ENCODE measurements around the gene ITPR2. TPM values are rescaled to one million over a fixed set of nuclear protein-coding genes. Genes with fewer than 3 reads are reported as not detected.
A peak's percentile ranks its signal among the peaks of the same experiment; 100 is the strongest.

ITPR2 gene
- total RNA-seq, 1 experiment from 2014 or later, result 14.3 TPM

GRCh38 chr12:26737487-26738030 lies 95.4 kb downstream of the ITPR2 start:
- CTCF ChIA-PET, result interaction anchor here (0.7 to 1.2 kb wide), 4 partner anchors 14 to 109 kb away, joined by 3 to 6 read pairs (median 3); no protein-coding TSS in a partner anchor
- TF ChIP-seq CTCF (IDR thresholded peaks at IDR 0.05; ENCODE audit: unreplicated experiment), result no peak
- H3K27ac Mint-ChIP-seq (ENCODE audit: low read depth, unreplicated experiment), result no peak overlapping the region
- no TSS peak for BruUV-seq (replicated peaks)
- H3K9me3 Mint-ChIP-seq (ENCODE audit: unreplicated experiment), result peaks cover 10% of the 10 kb centered on the region
- peaks cover 17% of the 10 kb centered on the region for H3K4me1 Mint-ChIP-seq (ENCODE audit: insufficient read depth, unreplicated experiment)
- intact Hi-C loops (cut with micrococcal nuclease), result no loop called here
- peaks cover 7% of the 10 kb centered on the region for H3K36me3 Mint-ChIP-seq (ENCODE audit: insufficient read depth, unreplicated experiment)
- POLR2A ChIA-PET, result interaction anchor here (1.1 to 1.9 kb wide), 2 partner anchors 9 kb away, joined by 5 to 6 read pairs; no protein-coding TSS in a partner anchor
- no peak for DNase-seq (ENCODE audit: unreplicated experiment)
- H3K4me3 Mint-ChIP-seq (ENCODE audit: unreplicated experiment), result peak overlapping the region; percentile 48
- H3K27me3 Mint-ChIP-seq (ENCODE audit: insufficient read depth, unreplicated experiment), result no peaks in the 10 kb centered on the region

- H3K27me3 Mint-ChIP-seq (ENCODE audit: insufficient read depth, unreplicated experiment), result no peaks in the 10 kb centered on the region
- ChIA-PET POLR2A (interaction anchor here (1.2 to 1.9 kb wide), 4 partner anchors 8 to 95 kb away, joined by 3 to 6 read pairs (median 4); partner anchors contain the start of gene ITPR2), CTCF (interaction anchor here (0.5 to 0.9 kb wide), 8 partner anchors 22 to 386 kb away, joined by 3 to 6 read pairs (median 3); no protein-coding TSS in a partner anchor)
- H3K36me3 Mint-ChIP-seq (ENCODE audit: insufficient read depth, unreplicated experiment), result peaks cover 7% of the 10 kb centered on the region
- intact Hi-C loops (cut with micrococcal nuclease), result no loop called here
- H3K4me1 Mint-ChIP-seq (ENCODE audit: insufficient read depth, unreplicated experiment), result peaks cover 17% of the 10 kb centered on the region
- DNase-seq (ENCODE audit: unreplicated experiment), result peak; percentile 66
- peak overlapping the region; percentile 48 for H3K4me3 Mint-ChIP-seq (ENCODE audit: unreplicated experiment)
- peaks cover 10% of the 10 kb centered on the region for H3K9me3 Mint-ChIP-seq (ENCODE audit: unreplicated experiment)
- H3K27ac Mint-ChIP-seq (ENCODE audit: low read depth, unreplicated experiment), result no peak overlapping the region
- no peak for TF ChIP-seq CTCF (IDR thresholded peaks at IDR 0.05; ENCODE audit: unreplicated experiment)
- BruUV-seq (replicated peaks), result no TSS peak
These were observed 96.2 kb downstream of the ITPR2 start for GRCh38 chr12:26736563-26737486.

GRCh38 chr12:26735249-26735639 lies 97.8 kb downstream of the ITPR2 start:
- peaks cover 7% of the 10 kb centered on the region for H3K36me3 Mint-ChIP-seq (ENCODE audit: insufficient read depth, unreplicated experiment)
- no peak overlapping the region for H3K27ac Mint-ChIP-seq (ENCODE audit: low read depth, unreplicated experiment)
- TF ChIP-seq CTCF (IDR thresholded peaks at IDR 0.05; ENCODE audit: unreplicated experiment), result no peak
- ChIA-PET CTCF (interaction anchor here (0.9 kb wide), 1 partner anchor 34 kb away, joined by 3 read pairs; no protein-coding TSS in a partner anchor), POLR2A (interaction anchor here (0.6 to 1.2 kb wide), 2 partner anchors 10 to 104 kb away, joined by 3 read pairs; no protein-coding TSS in a partner anchor)
- H3K4me3 Mint-ChIP-seq (ENCODE audit: unreplicated experiment), result no peak overlapping the region
- peaks cover 10% of the 10 kb centered on the region for H3K9me3 Mint-ChIP-seq (ENCODE audit: unreplicated experiment)
- DNase-seq (ENCODE audit: unreplicated experiment), result no peak
- H3K4me1 Mint-ChIP-seq (ENCODE audit: insufficient read depth, unreplicated experiment), result peaks cover 17% of the 10 kb centered on the region
- BruUV-seq (replicated peaks), result no TSS peak
- intact Hi-C loops (cut with micrococcal nuclease), result no loop called here
- H3K27me3 Mint-ChIP-seq (ENCODE audit: insufficient read depth, unreplicated experiment), result no peaks in the 10 kb centered on the region
